Panc1 (cell line): Measurements from ENCODE around the gene ECM1. TPM values are rescaled to one million over a fixed set of nuclear protein-coding genes. Genes with fewer than 3 reads are reported as not detected.

Source experiments
- ATAC-seq: fragments of 200-7000 bp; cut with Tn5 transposase; 2 replicates; pipeline ENCODE4 v1.9.1; 2020; ENCODE audit warnings: mild to moderate bottlenecking, moderate library complexity
- BruUV-seq: library from RNA; stranded (reverse); fragments of 400-500 nt; replicated peaks from 2 replicates; lab custom pipeline; 2021; lab: Mats Ljungman, UMichigan
- CTCF ChIA-PET: fragments of 300-600 bp; sonication (Branson Sonifier 250); formaldehyde crosslinking; loops from one replicate; lab custom pipeline; 2022; ENCODE audit warnings: antibody characterized with exemption; lab: Charles Lee
- POLR2A ChIA-PET: fragments of 300-600 bp; sonication (Branson Sonifier 250); formaldehyde crosslinking; loops from one replicate; lab custom pipeline; 2022; ENCODE audit warnings: antibody characterized with exemption; lab: Charles Lee
- DNase-seq: peaks from one replicate; pipeline ENCODE4 v3.0.0-alpha.2; 2010; ENCODE audit warnings: low read depth, low spot score
- H3K27ac ChIP-seq: 2 replicates; pipeline ENCODE4 v1.5.1; 2011; ENCODE audit warnings: mild to moderate bottlenecking, low read length, inconsistent platforms
- H3K27me3 ChIP-seq: fragments of 200-500 bp; sonication (Bioruptor generic); 2 replicates; pipeline ENCODE4 v1.6.0; 2014; ENCODE audit warnings: low read length, inconsistent platforms; ENCODE audit not compliant: control insufficient read depth, insufficient read depth
- H3K36me3 ChIP-seq: fragments of 200-500 bp; sonication (Bioruptor generic); 2 replicates; pipeline ENCODE4 v1.5.1; 2014; ENCODE audit warnings: inconsistent platforms, mild to moderate bottlenecking, low read length, moderate library complexity; ENCODE audit not compliant: control insufficient read depth, insufficient read depth
- H3K4me1 ChIP-seq: 2 replicates; pipeline ENCODE4 v1.5.1; 2011; ENCODE audit warnings: inconsistent platforms, mild to moderate bottlenecking, low read length, moderate library complexity; ENCODE audit not compliant: control insufficient read depth, insufficient read depth
- H3K4me3 ChIP-seq, 2 experiments: 2 replicates each; pipeline ENCODE4 v1.5.1; 2011 to 2012; ENCODE audit warnings: low read depth in 2 of 2, low read length in 2 of 2, mild to moderate bottlenecking in 2 of 2, inconsistent platforms in 1 of 2, moderate library complexity in 1 of 2
- H3K9me3 ChIP-seq: fragments of 200-500 bp; sonication (Bioruptor generic); 2 replicates; pipeline ENCODE4 v1.5.1; 2014; ENCODE audit warnings: low read depth, mild to moderate bottlenecking, inconsistent platforms, low read length, moderate library complexity; ENCODE audit not compliant: control insufficient read depth, insufficient read depth
- SIN3A ChIP-seq: IDR thresholded peaks from 2 replicates; pipeline ENCODE4 v1.6.1; 2012; ENCODE audit warnings: low read depth, mild to moderate bottlenecking, low read length, moderate library complexity, borderline replicate concordance; ENCODE audit not compliant: insufficient read depth
- TCF7L2 ChIP-seq: IDR thresholded peaks from 2 replicates; pipeline ENCODE4 v1.6.1; 2011; ENCODE audit warnings: mild to moderate bottlenecking, low read depth, low read length, inconsistent platforms
- in situ Hi-C: cut with HindIII; loops from 2 replicates; pipeline ENCODE4 v1.10.0; 2016; ENCODE audit warnings: low sequenced_read_pairs, low pct_unique_long_range_greater_than_20kb
- intact Hi-C: fragments of 100-400 bp; cut with micrococcal nuclease; formaldehyde crosslinking; loops from one replicate; pipeline ENCODE4 v1.10.0; 2022; ENCODE audit not compliant: unreplicated experiment
- total RNA-seq: library from RNA; stranded (reverse); gene quantifications from one replicate; pipeline ENCODE4 v1.2.1, GENCODE V29; 2021; ENCODE audit not compliant: unreplicated experiment
- TF ChIP-seq, protein P1 (sequence below), 2 experiments: IDR thresholded peaks; 2 replicates each; pipeline ENCODE4 v1.6.1; 2011 to 2012; ENCODE audit warnings: low read depth in 2 of 2, control low read depth in 1 of 2, low read length in 1 of 2, mild to moderate bottlenecking in 1 of 2, moderate library complexity in 1 of 2; ENCODE audit not compliant: insufficient read depth in 1 of 2

ECM1 gene
- total RNA-seq, 1 experiment from 2014 or later, result 2.2 TPM

- Histone ChIP-seq H3K4me1 (no peaks in the 10 kb centered on the region), H3K4me3 (peak overlapping the region; percentile 66 to 74), H3K27ac (peak overlapping the region; percentile 63), H3K36me3 (no peaks in the 10 kb centered on the region), H3K9me3 (no peaks in the 10 kb centered on the region), H3K27me3 (no peaks in the 10 kb centered on the region)
- TF ChIP-seq, protein P1, sequence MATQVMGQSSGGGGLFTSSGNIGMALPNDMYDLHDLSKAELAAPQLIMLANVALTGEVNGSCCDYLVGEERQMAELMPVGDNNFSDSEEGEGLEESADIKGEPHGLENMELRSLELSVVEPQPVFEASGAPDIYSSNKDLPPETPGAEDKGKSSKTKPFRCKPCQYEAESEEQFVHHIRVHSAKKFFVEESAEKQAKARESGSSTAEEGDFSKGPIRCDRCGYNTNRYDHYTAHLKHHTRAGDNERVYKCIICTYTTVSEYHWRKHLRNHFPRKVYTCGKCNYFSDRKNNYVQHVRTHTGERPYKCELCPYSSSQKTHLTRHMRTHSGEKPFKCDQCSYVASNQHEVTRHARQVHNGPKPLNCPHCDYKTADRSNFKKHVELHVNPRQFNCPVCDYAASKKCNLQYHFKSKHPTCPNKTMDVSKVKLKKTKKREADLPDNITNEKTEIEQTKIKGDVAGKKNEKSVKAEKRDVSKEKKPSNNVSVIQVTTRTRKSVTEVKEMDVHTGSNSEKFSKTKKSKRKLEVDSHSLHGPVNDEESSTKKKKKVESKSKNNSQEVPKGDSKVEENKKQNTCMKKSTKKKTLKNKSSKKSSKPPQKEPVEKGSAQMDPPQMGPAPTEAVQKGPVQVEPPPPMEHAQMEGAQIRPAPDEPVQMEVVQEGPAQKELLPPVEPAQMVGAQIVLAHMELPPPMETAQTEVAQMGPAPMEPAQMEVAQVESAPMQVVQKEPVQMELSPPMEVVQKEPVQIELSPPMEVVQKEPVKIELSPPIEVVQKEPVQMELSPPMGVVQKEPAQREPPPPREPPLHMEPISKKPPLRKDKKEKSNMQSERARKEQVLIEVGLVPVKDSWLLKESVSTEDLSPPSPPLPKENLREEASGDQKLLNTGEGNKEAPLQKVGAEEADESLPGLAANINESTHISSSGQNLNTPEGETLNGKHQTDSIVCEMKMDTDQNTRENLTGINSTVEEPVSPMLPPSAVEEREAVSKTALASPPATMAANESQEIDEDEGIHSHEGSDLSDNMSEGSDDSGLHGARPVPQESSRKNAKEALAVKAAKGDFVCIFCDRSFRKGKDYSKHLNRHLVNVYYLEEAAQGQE (IDR thresholded peaks at IDR 0.05; ENCODE audit: insufficient read depth in 1 of 2, low read depth in 2 of 2, low read length in 1 of 2), result no peak
- TF ChIP-seq SIN3A, result 0 out of 2 replicates have a peak, but pooled peaks have one; percentile 47
- in situ Hi-C loops, result no loop called here
- ChIA-PET POLR2A (interaction anchor here (0.5 to 0.7 kb wide), 3 partner anchors 19 to 268 kb away, joined by 3 to 10 read pairs (median 6); partner anchors contain the start of gene RPRD2), CTCF (interaction anchor here (0.5 to 1.3 kb wide), 7 partner anchors 11 to 738 kb away, joined by 4 to 6 read pairs (median 4); partner anchors contain the start of gene PSMD4)
- intact Hi-C loops, result no loop called here
- BruUV-seq, result no TSS peak
- DNase-seq, result no peak
- peak; percentile 33; the same call in 1 of the 2 replicates for ATAC-seq
Observed at GRCh38 chr1:150516050-150516591, 8.2 kb downstream of the ECM1 start.

DNA sequence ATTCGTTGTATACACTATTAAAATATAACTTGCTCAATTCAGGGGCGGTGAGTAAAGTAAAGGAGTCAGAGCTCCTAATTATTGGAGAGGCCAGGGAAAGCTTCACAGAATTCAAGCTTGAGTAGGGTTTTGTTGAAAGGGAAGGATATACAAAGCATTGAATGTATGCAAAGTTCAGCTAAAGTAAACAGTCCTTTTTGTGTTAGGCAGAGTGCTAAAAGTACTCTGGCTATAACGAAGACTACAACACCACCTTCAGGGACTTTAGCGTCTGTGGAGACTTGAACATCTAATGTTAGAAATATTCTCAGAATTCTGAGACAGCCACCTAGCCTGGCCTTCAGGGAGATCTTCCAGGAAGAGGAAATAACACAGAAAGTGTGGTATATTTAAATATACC lies 8.7 kb downstream of the ECM1 start:
- intact Hi-C loops, result no loop called here
- POLR2A ChIA-PET, result no interaction called here
- TSS peak; percentile 73 for BruUV-seq
- DNase-seq (no peak), ATAC-seq (no peak)
- TF ChIP-seq TCF7L2 (no peak), SIN3A (no peak)
- TF ChIP-seq, protein P1 (IDR thresholded peaks at IDR 0.05; ENCODE audit: insufficient read depth in 1 of 2, low read depth in 2 of 2, low read length in 1 of 2), result no peak
- CTCF ChIA-PET, result interaction anchor here (1.3 kb wide), 1 partner anchor 11 kb away, joined by 4 read pairs; no protein-coding TSS in a partner anchor
- H3K9me3 ChIP-seq, result no peaks in the 10 kb centered on the region
- in situ Hi-C loops, result no loop called here
- no peak overlapping the region; the same call in 1 of the 2 replicates for H3K27ac ChIP-seq
- H3K4me3 ChIP-seq, result peak overlapping the region; percentile 66 to 74
- no peaks in the 10 kb centered on the region for H3K27me3 ChIP-seq
- no peaks in the 10 kb centered on the region for H3K36me3 ChIP-seq
- H3K4me1 ChIP-seq, result no peaks in the 10 kb centered on the region
